ENCODE measurements around the gene HYDIN. TPM values are rescaled to one million over a fixed set of nuclear protein-coding genes. Genes with fewer than 3 reads are reported as not detected.

Gene HYDIN
- total and polyA plus RNA-seq, 2 experiments from 2014 or later, result 3.1 to 7.7 TPM

DNA sequence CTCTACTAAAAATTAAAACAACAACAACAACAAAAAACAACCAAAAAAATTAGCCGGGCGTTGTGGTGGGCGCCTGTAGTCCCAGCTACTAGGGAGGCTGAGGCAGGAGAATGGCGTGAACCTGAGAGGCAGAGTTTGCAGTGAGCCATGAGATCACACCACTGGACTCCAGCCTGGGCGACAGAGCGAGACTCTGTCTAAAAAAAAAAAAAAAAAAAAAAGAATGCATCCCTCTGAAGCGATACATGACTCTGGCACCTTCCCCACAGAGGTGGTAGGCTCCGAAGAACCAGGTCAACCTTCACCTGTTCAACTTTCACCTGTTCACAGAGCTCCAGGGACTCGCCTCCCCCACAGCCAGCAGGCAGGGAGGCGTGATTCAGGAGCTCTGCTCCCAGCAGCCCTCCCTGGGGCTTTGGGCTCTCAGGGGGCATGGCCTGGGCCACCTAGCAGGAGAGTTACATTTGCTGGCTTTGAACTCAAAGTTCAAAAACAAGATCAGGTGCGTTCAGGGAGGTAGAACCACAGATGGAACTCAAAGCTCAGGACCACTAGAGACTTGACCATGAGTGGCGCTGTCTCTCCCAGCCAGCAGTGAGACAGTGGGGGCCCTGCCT is 435.1 kb downstream of the HYDIN start:
- TF ChIP-seq NANOG (IDR thresholded peaks at IDR 0.05; ENCODE audit: borderline replicate concordance), result no peak
- no peak for TF ChIP-seq EZH2 (IDR thresholded peaks at IDR 0.05; ENCODE audit: low read depth, unreplicated experiment)
- no peak for TF ChIP-seq JUNB (IDR thresholded peaks at IDR 0.05; ENCODE audit: unreplicated experiment)
- TF ChIP-seq EZH2phosphoT487 (IDR thresholded peaks at IDR 0.05; ENCODE audit: unreplicated experiment), result no peak
- no peak for TF ChIP-seq ZNF114 (CRISPR knock-in tag; IDR thresholded peaks at IDR 0.05)
- TF ChIP-seq, protein P1, sequence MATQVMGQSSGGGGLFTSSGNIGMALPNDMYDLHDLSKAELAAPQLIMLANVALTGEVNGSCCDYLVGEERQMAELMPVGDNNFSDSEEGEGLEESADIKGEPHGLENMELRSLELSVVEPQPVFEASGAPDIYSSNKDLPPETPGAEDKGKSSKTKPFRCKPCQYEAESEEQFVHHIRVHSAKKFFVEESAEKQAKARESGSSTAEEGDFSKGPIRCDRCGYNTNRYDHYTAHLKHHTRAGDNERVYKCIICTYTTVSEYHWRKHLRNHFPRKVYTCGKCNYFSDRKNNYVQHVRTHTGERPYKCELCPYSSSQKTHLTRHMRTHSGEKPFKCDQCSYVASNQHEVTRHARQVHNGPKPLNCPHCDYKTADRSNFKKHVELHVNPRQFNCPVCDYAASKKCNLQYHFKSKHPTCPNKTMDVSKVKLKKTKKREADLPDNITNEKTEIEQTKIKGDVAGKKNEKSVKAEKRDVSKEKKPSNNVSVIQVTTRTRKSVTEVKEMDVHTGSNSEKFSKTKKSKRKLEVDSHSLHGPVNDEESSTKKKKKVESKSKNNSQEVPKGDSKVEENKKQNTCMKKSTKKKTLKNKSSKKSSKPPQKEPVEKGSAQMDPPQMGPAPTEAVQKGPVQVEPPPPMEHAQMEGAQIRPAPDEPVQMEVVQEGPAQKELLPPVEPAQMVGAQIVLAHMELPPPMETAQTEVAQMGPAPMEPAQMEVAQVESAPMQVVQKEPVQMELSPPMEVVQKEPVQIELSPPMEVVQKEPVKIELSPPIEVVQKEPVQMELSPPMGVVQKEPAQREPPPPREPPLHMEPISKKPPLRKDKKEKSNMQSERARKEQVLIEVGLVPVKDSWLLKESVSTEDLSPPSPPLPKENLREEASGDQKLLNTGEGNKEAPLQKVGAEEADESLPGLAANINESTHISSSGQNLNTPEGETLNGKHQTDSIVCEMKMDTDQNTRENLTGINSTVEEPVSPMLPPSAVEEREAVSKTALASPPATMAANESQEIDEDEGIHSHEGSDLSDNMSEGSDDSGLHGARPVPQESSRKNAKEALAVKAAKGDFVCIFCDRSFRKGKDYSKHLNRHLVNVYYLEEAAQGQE (IDR thresholded peaks at IDR 0.05; ENCODE audit: unreplicated experiment), result no peak
- TF ChIP-seq, protein P2, sequence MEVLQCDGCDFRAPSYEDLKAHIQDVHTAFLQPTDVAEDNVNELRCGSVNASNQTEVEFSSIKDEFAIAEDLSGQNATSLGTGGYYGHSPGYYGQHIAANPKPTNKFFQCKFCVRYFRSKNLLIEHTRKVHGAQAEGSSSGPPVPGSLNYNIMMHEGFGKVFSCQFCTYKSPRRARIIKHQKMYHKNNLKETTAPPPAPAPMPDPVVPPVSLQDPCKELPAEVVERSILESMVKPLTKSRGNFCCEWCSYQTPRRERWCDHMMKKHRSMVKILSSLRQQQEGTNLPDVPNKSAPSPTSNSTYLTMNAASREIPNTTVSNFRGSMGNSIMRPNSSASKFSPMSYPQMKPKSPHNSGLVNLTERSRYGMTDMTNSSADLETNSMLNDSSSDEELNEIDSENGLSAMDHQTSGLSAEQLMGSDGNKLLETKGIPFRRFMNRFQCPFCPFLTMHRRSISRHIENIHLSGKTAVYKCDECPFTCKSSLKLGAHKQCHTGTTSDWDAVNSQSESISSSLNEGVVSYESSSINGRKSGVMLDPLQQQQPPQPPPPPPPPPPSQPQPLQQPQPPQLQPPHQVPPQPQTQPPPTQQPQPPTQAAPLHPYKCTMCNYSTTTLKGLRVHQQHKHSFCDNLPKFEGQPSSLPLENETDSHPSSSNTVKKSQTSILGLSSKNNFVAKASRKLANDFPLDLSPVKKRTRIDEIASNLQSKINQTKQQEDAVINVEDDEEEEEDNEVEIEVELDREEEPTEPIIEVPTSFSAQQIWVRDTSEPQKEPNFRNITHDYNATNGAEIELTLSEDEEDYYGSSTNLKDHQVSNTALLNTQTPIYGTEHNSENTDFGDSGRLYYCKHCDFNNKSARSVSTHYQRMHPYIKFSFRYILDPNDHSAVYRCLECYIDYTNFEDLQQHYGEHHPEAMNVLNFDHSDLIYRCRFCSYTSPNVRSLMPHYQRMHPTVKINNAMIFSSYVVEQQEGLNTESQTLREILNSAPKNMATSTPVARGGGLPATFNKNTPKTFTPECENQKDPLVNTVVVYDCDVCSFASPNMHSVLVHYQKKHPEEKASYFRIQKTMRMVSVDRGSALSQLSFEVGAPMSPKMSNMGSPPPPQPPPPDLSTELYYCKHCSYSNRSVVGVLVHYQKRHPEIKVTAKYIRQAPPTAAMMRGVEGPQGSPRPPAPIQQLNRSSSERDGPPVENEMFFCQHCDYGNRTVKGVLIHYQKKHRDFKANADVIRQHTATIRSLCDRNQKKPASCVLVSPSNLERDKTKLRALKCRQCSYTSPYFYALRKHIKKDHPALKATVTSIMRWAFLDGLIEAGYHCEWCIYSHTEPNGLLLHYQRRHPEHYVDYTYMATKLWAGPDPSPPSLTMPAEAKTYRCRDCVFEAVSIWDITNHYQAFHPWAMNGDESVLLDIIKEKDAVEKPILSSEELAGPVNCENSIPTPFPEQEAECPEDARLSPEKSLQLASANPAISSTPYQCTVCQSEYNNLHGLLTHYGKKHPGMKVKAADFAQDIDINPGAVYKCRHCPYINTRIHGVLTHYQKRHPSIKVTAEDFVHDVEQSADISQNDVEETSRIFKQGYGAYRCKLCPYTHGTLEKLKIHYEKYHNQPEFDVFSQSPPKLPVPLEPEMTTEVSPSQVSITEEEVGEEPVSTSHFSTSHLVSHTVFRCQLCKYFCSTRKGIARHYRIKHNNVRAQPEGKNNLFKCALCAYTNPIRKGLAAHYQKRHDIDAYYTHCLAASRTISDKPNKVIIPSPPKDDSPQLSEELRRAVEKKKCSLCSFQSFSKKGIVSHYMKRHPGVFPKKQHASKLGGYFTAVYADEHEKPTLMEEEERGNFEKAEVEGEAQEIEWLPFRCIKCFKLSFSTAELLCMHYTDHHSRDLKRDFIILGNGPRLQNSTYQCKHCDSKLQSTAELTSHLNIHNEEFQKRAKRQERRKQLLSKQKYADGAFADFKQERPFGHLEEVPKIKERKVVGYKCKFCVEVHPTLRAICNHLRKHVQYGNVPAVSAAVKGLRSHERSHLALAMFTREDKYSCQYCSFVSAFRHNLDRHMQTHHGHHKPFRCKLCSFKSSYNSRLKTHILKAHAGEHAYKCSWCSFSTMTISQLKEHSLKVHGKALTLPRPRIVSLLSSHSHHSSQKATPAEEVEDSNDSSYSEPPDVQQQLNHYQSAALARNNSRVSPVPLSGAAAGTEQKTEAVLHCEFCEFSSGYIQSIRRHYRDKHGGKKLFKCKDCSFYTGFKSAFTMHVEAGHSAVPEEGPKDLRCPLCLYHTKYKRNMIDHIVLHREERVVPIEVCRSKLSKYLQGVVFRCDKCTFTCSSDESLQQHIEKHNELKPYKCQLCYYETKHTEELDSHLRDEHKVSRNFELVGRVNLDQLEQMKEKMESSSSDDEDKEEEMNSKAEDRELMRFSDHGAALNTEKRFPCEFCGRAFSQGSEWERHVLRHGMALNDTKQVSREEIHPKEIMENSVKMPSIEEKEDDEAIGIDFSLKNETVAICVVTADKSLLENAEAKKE (CRISPR knock-in tag; IDR thresholded peaks at IDR 0.05), result no peak
- TF ChIP-seq, protein P3, sequence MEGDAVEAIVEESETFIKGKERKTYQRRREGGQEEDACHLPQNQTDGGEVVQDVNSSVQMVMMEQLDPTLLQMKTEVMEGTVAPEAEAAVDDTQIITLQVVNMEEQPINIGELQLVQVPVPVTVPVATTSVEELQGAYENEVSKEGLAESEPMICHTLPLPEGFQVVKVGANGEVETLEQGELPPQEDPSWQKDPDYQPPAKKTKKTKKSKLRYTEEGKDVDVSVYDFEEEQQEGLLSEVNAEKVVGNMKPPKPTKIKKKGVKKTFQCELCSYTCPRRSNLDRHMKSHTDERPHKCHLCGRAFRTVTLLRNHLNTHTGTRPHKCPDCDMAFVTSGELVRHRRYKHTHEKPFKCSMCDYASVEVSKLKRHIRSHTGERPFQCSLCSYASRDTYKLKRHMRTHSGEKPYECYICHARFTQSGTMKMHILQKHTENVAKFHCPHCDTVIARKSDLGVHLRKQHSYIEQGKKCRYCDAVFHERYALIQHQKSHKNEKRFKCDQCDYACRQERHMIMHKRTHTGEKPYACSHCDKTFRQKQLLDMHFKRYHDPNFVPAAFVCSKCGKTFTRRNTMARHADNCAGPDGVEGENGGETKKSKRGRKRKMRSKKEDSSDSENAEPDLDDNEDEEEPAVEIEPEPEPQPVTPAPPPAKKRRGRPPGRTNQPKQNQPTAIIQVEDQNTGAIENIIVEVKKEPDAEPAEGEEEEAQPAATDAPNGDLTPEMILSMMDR (conservative IDR thresholded peaks at IDR 0.05; ENCODE audit: low read depth in 2 of 2), result no peak
- no peak for TF ChIP-seq CREB1 (CRISPR knock-in tag; IDR thresholded peaks at IDR 0.05; ENCODE audit: low read depth)
- no peak for TF ChIP-seq ZNF331 (CRISPR knock-in tag; IDR thresholded peaks at IDR 0.05; ENCODE audit: low read depth)
- no peak for TF ChIP-seq STAT1 (IDR thresholded peaks at IDR 0.05; ENCODE audit: unreplicated experiment)
- no peak for TF ChIP-seq POLR2AphosphoS5 (IDR thresholded peaks at IDR 0.05; ENCODE audit: low read depth)
- TF ChIP-seq, protein P4, sequence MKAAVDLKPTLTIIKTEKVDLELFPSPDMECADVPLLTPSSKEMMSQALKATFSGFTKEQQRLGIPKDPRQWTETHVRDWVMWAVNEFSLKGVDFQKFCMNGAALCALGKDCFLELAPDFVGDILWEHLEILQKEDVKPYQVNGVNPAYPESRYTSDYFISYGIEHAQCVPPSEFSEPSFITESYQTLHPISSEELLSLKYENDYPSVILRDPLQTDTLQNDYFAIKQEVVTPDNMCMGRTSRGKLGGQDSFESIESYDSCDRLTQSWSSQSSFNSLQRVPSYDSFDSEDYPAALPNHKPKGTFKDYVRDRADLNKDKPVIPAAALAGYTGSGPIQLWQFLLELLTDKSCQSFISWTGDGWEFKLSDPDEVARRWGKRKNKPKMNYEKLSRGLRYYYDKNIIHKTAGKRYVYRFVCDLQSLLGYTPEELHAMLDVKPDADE (IDR thresholded peaks at IDR 0.05), result no peak
- Histone ChIP-seq H3K27me3 (ENCODE audit: insufficient read depth) (no peaks in the 10 kb centered on the region), H3F3A (replicated peaks; ENCODE audit: low read depth) (0 out of 2 replicates have a peak, but pooled peaks cover 2% of the 10 kb centered on the region), H3K4me1 (ENCODE audit: insufficient read depth) (peaks cover 19% of the 10 kb centered on the region), H3K27ac (ENCODE audit: low read depth) (no peak overlapping the region), H3K4me3 (no peak overlapping the region), H4K20me1 (replicated peaks; ENCODE audit: insufficient read depth) (peaks cover 33% of the 10 kb centered on the region), H3K4me2 (no peak overlapping the region), H2AFZ (no peak overlapping the region), H3K9me2 (ENCODE audit: insufficient read depth) (no peaks in the 10 kb centered on the region), H3K36me3 (ENCODE audit: insufficient read depth) (no peaks in the 10 kb centered on the region), H3K79me2 (replicated peaks; ENCODE audit: insufficient read depth) (peaks cover 94% of the 10 kb centered on the region)
- H3K27ac Mint-ChIP-seq, result no peak overlapping the region
- peaks cover 21% of the 10 kb centered on the region for H3K4me1 Mint-ChIP-seq
- ATAC-seq (no peak), DNase-seq (ENCODE audit: low spot score) (no peak)
- H3K9me3 Mint-ChIP-seq, result no peaks in the 10 kb centered on the region
- H3K36me3 Mint-ChIP-seq (ENCODE audit: low read depth), result 0 out of 3 replicates have a peak, but pooled peaks cover 6% of the 10 kb centered on the region
- peaks cover 8% of the 10 kb centered on the region for H3K27me3 Mint-ChIP-seq (ENCODE audit: insufficient read depth, low read depth, poor library complexity)
- no peak overlapping the region for H3K4me3 Mint-ChIP-seq

All from GM23338 (cell line).